Neuronal stem cell (in vitro differentiated cells): Measurements from ENCODE around the gene GRN.
A peak's percentile ranks its signal among the peaks of the same experiment; 100 is the strongest.

Experiments used
- DNase-seq: peaks from one replicate; pipeline ENCODE4 v3.0.0-alpha.2; 2013; ENCODE audit warnings: low spot score
- H2AFZ ChIP-seq: one replicate; pipeline ENCODE4 v1.6.1; 2013; ENCODE audit warnings: mild to moderate bottlenecking, low read length, inconsistent platforms
- H2AK5ac ChIP-seq: 2 replicates; pipeline ENCODE4 v1.6.1; 2013; ENCODE audit warnings: low read depth, mild to moderate bottlenecking, inconsistent platforms, low read length, moderate library complexity, mixed read lengths
- H2BK120ac ChIP-seq: 2 replicates; pipeline ENCODE4 v1.6.1; 2013; ENCODE audit warnings: low read depth, mild to moderate bottlenecking, inconsistent platforms, low read length, moderate library complexity, mixed read lengths
- H2BK12ac ChIP-seq: one replicate; pipeline ENCODE4 v1.6.1; 2013; ENCODE audit warnings: low read length, inconsistent platforms
- H2BK15ac ChIP-seq: 2 replicates; pipeline ENCODE4 v1.6.1; 2013; ENCODE audit warnings: mild to moderate bottlenecking, low read length, inconsistent platforms, mixed read lengths
- H2BK5ac ChIP-seq: one replicate; pipeline ENCODE4 v1.6.1; 2013; ENCODE audit warnings: inconsistent platforms, mild to moderate bottlenecking, low read length, moderate library complexity
- H3K14ac ChIP-seq: one replicate; pipeline ENCODE4 v1.6.1; 2013; ENCODE audit warnings: low read length, inconsistent platforms
- H3K18ac ChIP-seq: 2 replicates; pipeline ENCODE4 v1.6.1; 2013; ENCODE audit warnings: low read length, inconsistent platforms
- H3K23ac ChIP-seq: 2 replicates; pipeline ENCODE4 v1.6.1; 2013; ENCODE audit warnings: low read depth, mild to moderate bottlenecking, mixed read lengths, low read length, inconsistent platforms; ENCODE audit not compliant: poor library complexity
- H3K27ac ChIP-seq: replicated peaks from 3 replicates; pipeline ENCODE4 v1.5.1; 2013; ENCODE audit warnings: low read length, inconsistent platforms
- H3K27me3 ChIP-seq, 3 experiments: 2 replicates each; pipeline ENCODE4 v1.6.1; 2013; ENCODE audit warnings: low read length in 3 of 3, mild to moderate bottlenecking in 2 of 3, inconsistent platforms in 1 of 3, low read depth in 1 of 3, mixed read lengths in 1 of 3, moderate library complexity in 1 of 3; ENCODE audit not compliant: control insufficient read depth in 3 of 3, insufficient read depth in 3 of 3
- H3K36me3 ChIP-seq, 2 donors: replicated peaks in 1 of 2; 2 replicates each; pipeline ENCODE4 v1.6.1; 2013; ENCODE audit warnings: low read length in 2 of 2; ENCODE audit not compliant: control insufficient read depth in 2 of 2, insufficient read depth in 2 of 2
- H3K4ac ChIP-seq: 2 replicates; pipeline ENCODE4 v1.6.1; 2013; ENCODE audit warnings: inconsistent platforms, mild to moderate bottlenecking, low read length, moderate library complexity
- H3K4me1 ChIP-seq, 2 donors: 1 replicate in 1 of 2; 2 replicates in 1 of 2; pipeline ENCODE4 v1.6.1; 2013; ENCODE audit warnings: low read length in 2 of 2, low read depth in 1 of 2; ENCODE audit not compliant: control insufficient read depth in 2 of 2, insufficient read depth in 1 of 2
- H3K4me2 ChIP-seq: one replicate; pipeline ENCODE4 v1.6.1; 2013; ENCODE audit warnings: mild to moderate bottlenecking, low read length, inconsistent platforms; ENCODE audit not compliant: insufficient read depth, poor library complexity, severe bottlenecking
- H3K4me3 ChIP-seq, 2 donors: 2 replicates each; pipeline ENCODE4 v1.5.1; 2013; ENCODE audit warnings: low read length in 2 of 2, mild to moderate bottlenecking in 2 of 2, inconsistent platforms in 1 of 2, moderate library complexity in 1 of 2
- H3K79me1 ChIP-seq: one replicate; pipeline ENCODE4 v1.6.1; 2013; ENCODE audit warnings: low read depth, mild to moderate bottlenecking, inconsistent platforms, low read length, moderate library complexity
- H3K9ac ChIP-seq: one replicate; pipeline ENCODE4 v1.6.1; 2013; ENCODE audit warnings: mild to moderate bottlenecking, low read depth, low read length, inconsistent platforms; ENCODE audit not compliant: poor library complexity
- H3K9me3 ChIP-seq, 2 donors: replicated peaks in 1 of 2; 2 replicates each; pipeline versions ENCODE3 to v1.6.1; 2013; ENCODE audit warnings: low read length in 2 of 2, mild to moderate bottlenecking in 2 of 2, inconsistent platforms in 1 of 2, low read depth in 1 of 2, mixed read lengths in 1 of 2, moderate library complexity in 1 of 2; ENCODE audit not compliant: control insufficient read depth in 2 of 2, insufficient read depth in 1 of 2
- H4K8ac ChIP-seq: one replicate; pipeline ENCODE4 v1.6.1; 2013; ENCODE audit warnings: low read depth, mild to moderate bottlenecking, inconsistent platforms, low read length, moderate library complexity
- H4K91ac ChIP-seq: one replicate; pipeline ENCODE4 v1.6.1; 2013; ENCODE audit warnings: low read length, low read depth, mild to moderate bottlenecking, inconsistent platforms; ENCODE audit not compliant: poor library complexity
- WGBS, 2 donors: extraction: QIAGEN DNeasy Blood & Tissue Kit; methylation state at CpG; one replicate each; pipeline ENCODE4 v1.1.7; 2013; ENCODE audit warnings: missing lambda C conversion rate in 2 of 2, mixed read lengths in 1 of 2; ENCODE audit not compliant: insufficient read length in 2 of 2, insufficient replicate concordance in 1 of 2; ENCODE audit errors: extremely low coverage in 2 of 2; 5-methylcytosine and 5-hydroxymethylcytosine counted together

Gene GRN

DNA sequence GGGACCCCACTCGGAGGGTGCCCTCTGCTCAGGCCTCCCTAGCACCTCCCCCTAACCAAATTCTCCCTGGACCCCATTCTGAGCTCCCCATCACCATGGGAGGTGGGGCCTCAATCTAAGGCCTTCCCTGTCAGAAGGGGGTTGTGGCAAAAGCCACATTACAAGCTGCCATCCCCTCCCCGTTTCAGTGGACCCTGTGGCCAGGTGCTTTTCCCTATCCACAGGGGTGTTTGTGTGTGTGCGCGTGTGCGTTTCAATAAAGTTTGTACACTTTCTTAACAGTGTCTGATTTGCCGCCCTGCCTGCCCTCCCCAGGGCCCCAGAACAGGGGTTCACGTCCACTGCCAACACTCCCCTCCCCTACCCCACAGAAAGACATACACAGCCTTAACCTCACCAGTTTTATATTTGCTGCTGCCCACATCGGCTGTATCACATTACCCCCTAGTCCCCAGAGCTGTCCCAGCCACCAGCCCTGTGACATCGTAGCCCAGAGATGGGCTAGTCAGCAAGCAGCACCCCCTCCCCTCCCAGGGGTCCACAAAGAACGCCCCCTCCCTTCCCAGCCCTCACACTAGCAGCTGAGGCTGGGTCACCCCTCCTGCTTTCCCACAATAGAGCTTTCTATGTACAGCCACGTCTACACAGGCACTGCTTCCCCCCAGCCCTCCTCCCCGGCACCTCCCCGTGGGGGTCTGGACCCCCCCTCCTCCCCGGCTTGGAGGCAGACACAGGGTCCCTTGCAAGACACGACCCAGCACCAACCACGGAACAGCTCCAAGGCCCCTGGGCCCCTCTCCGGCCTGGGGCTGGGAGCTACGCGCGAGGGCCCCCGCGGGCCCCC is 7.9 kb downstream of the GRN start:
- Histone ChIP-seq H2AK5ac (peak overlapping the region; percentile 56), H2BK5ac (no peak overlapping the region), H2BK15ac (no peak overlapping the region), H3K4me2 (peak overlapping the region; percentile 69), H2AFZ (no peak overlapping the region), H3K27me3 (peaks cover 0 to 2% (median 0%) of the 10 kb centered on the region in 3 experiments), H4K91ac (no peak overlapping the region), H3K23ac (peak overlapping the region; percentile 85), H3K4me3 (peak overlapping the region in 1 of 2 donors; percentile 17), H3K9ac (peak overlapping the region; percentile 50), H3K9me3 (no peaks in the 10 kb centered on the region), H4K8ac (peak overlapping the region; percentile 96), H2BK120ac (no peak overlapping the region), H3K36me3 (peaks cover 25 to 44% of the 10 kb centered on the region in 2 donors), H2BK12ac (peak overlapping the region; percentile 10), H3K27ac (no peak overlapping the region), H3K79me1 (peaks cover 8% of the 10 kb centered on the region), H3K4me1 (peaks cover 0 to 3% of the 10 kb centered on the region in 2 donors), H3K14ac (no peak overlapping the region), H3K18ac (peak overlapping the region; percentile 89), H3K4ac (peak overlapping the region; percentile 66)
- WGBS, 2 donors: no CpG with 5 or more reads among the region's 22 CpGs
- no peak for DNase-seq

DNA sequence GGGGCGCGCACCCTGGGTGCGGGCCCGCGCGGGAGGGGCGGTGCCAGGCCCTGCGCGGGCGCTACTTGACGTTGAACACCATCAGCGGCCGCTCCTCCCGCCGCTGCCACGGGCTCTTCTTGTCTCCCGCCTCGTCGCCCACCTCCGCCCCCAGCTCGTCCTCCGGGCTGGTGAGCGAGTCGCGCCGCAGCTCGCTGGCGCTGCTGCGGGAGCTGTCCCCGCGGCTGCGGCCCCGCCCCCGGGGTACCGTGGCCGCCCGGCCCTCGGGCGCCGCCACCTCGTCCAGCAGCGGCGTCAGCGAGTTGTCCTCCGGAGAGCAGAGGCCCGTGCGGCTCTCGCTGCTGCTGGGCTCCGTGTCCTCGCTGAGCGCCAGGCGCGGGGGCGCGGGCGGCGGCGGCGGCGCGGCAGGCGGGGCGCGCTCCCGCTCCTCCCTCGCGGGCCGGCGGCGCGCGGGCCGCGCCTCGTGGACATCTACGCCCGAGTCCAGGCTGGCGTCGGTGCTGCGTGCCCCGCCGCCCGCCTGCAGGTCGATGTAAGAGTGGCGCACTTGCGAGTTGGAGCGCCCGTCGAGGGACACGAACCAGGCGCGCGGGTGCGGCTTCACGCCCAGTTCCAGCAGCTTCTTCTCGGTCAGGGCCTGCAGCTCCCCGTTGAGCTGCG is 8.7 kb downstream of the GRN start:
- H2BK12ac ChIP-seq: no peak overlapping the region
- WGBS, 2 donors: no CpG with 5 or more reads among the region's 98 CpGs
- H3K27me3 ChIP-seq: peaks cover 0 to 2% (median 0%) of the 10 kb centered on the region in 3 experiments
- peak overlapping the region; percentile 69 for H3K4me2 ChIP-seq
- H3K18ac ChIP-seq: peak overlapping the region; percentile 89
- H3K79me1 ChIP-seq: peaks cover 8% of the 10 kb centered on the region
- no peak overlapping the region for H4K8ac ChIP-seq
- H2BK5ac ChIP-seq: no peak overlapping the region
- H3K4me1 ChIP-seq: peaks cover 0 to 3% of the 10 kb centered on the region in 2 donors
- peak overlapping the region; percentile 49 for H2BK15ac ChIP-seq
- peak overlapping the region; percentile 38 for H3K14ac ChIP-seq
- H3K36me3 ChIP-seq: peaks cover 25 to 51% of the 10 kb centered on the region in 2 donors
- H3K9ac ChIP-seq: peak overlapping the region; percentile 50
- H3K9me3 ChIP-seq: no peaks in the 10 kb centered on the region
- no peak overlapping the region for H3K4ac ChIP-seq
- H2AK5ac ChIP-seq: peak overlapping the region; percentile 56
- peak overlapping the region; percentile 85 for H3K23ac ChIP-seq
- H4K91ac ChIP-seq: no peak overlapping the region
- no peak overlapping the region for H3K27ac ChIP-seq
- no peak overlapping the region for H2AFZ ChIP-seq
- no peak overlapping the region for H2BK120ac ChIP-seq
- peak overlapping the region in 1 of 2 donors; percentile 54 for H3K4me3 ChIP-seq
- no peak for DNase-seq

DNA sequence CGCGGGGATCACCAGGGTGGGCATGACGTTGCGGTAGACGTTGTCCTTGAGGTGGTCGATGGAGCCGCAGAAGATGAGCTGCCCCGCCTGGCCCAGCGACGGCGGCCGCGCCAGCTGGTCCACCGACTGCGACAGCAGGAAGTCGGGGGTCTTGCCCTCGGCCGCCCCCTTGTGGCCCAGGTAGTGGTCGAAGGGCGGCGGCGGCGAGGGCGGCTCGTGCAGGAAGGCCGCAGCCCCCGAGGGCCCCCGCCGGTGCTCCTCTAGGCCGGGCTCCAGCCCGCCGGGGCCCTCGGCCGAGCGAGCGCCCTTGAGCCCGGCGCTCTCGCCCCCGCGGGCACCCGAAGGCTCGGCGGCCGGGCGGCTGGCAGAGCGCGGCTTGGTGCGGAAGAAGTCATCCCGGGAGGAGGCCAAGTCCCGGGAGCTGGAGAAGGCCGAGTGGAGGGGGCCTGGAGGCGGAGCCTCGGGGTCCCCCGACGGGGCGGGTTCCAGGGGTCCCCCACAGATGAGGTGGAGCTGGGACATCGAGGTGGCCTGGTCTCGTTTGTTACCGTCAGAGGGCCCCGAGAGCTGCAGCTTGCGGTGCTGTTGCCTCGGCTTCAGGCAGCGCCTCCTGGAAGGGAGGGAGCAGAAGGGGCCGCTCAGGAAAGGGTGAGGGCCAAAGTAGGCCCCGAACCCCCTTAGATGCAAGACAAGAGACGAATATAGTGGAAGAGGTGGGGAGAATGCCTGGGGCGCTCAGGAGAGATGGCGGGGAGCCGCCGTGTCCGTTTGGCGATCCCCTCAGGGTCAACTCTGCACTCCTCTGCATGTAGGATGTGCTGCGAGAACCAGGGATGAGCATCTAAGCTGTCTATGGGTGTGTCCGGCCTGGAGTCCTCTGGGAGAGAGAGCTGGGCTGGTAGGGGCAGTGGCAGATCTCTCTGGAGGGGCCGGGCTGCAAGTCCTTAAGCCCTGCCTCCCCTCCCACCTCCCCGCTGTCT is 9.8 kb downstream of the GRN start:
- H2BK5ac ChIP-seq: no peak overlapping the region
- H2AK5ac ChIP-seq: peak overlapping the region; percentile 78
- no peak overlapping the region for H2BK12ac ChIP-seq
- H3K9me3 ChIP-seq: no peaks in the 10 kb centered on the region
- peak overlapping the region; percentile 50 for H3K14ac ChIP-seq
- H2BK120ac ChIP-seq: no peak overlapping the region
- peak overlapping the region; percentile 69 for H3K4me2 ChIP-seq
- H3K4me3 ChIP-seq: peak overlapping the region in 1 of 2 donors; percentile 65
- DNase-seq: peak; percentile 72
- peaks cover 0 to 3% of the 10 kb centered on the region in 2 donors for H3K4me1 ChIP-seq
- H4K91ac ChIP-seq: no peak overlapping the region
- H3K18ac ChIP-seq: peak overlapping the region; percentile 71
- H4K8ac ChIP-seq: no peak overlapping the region
- WGBS, 2 donors: no CpG with 5 or more reads among the region's 77 CpGs
- no peak overlapping the region for H3K27ac ChIP-seq
- H3K36me3 ChIP-seq: peaks cover 23 to 60% of the 10 kb centered on the region in 2 donors
- peaks cover 0 to 2% (median 0%) of the 10 kb centered on the region in 3 experiments for H3K27me3 ChIP-seq
- H3K23ac ChIP-seq: peak overlapping the region; percentile 65
- H3K79me1 ChIP-seq: peaks cover 14% of the 10 kb centered on the region
- no peak overlapping the region for H3K9ac ChIP-seq
- H2AFZ ChIP-seq: no peak overlapping the region
- H3K4ac ChIP-seq: no peak overlapping the region
- peak overlapping the region; percentile 49 for H2BK15ac ChIP-seq
